Measurements from ENCODE around the gene TCP11L2. TPM values are rescaled to one million over a fixed set of nuclear protein-coding genes. Genes with fewer than 3 reads are reported as not detected.
A peak's percentile ranks its signal among the peaks of the same experiment; 100 is the strongest.
"Not testable (repeated sequence)": the region's sequence is repeated elsewhere in the genome, so short reads cannot be mapped to it uniquely, and the experiment has no call there.

Gene TCP11L2
- polyA plus RNA-seq, 12 donors, result 8.1 to 19.2 (median 13.8) TPM; not detected in 1

DNA sequence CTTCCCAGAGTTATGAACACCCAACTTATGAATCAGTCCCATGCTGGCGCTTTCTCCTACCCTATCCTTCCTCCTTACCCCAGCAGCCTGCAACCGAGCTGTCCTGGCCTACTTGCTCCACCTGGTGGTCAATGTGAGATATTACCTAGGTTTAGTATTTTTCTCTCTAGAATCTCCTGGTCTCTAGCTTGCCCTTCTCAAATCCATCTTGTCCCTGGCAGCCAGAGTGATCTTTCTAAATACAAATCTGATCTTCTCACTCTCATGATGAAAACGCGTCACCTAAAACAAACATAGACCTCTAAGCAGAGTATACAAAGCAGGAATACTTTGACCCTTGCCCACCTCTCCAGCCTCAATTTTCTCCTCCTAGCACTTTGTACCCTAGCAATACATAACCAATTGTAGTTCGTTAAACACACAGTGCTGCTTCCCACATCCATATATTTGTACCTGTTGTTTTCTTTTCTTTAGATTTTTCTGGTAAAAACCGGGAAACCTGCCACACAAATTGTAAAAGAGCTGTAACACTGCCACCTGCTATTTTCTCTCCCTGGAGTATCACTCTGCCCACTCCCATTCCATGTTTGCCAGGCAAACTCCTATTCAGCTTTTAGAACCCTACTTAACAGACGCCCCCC lies 20.0 kb upstream of the TCP11L2 start:
- no peak for DNase-seq

DNA sequence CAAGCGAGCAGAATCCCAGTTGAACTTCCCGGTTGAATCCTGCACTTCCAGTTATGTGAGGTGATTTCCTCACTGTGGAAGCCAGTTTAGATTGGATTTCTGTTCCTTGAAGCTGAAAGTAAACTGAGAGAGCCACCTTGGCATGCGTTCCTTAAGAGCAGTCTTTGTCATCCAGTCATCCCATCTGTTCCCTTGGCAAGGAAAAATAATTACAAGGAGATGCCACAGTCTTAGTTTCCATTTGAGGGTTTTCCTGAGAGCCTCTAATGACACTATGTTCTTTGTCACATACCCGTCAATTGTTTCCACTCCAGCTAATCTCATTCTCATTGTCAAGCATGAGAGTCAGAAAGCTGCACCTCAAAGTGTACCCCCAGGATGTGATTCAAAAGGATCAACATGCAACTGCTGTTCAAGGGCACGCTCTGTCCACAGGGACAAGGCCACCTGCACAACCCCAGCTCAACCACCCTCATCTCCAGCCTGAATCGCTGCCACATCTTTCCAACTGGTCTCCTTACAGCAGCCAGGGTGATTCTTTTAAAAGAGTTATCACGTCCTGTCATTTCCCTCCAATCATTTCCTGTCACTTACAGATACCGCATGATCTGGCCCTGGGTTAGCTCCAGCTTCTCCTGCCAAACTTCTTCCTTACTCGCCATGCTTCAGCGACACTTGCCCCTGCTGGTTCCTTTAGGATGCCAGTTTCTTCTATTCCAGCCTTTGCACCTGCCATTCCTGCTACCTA lies 18.0 kb upstream of the TCP11L2 start:
- no peak for DNase-seq

DNA sequence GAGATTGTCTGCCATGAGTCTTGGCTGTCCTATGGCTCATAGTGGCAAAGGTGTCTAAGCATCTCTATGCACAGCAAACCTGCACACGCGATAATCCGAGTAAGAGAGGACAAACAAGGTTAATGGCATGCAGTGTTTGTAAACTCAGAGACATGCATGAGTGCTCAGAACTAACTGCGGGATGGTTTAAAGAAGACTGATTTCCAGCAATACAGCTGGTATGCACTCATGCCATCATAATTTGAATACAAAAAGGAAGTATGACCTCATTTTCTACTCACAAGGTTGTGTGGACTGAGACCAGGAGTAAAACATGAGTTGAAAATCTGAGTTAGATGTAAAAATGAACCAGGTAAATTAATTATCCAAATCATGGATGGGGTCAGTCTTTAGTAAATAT lies 16.6 kb upstream of the TCP11L2 start:
- DNase-seq, result no peak

DNA sequence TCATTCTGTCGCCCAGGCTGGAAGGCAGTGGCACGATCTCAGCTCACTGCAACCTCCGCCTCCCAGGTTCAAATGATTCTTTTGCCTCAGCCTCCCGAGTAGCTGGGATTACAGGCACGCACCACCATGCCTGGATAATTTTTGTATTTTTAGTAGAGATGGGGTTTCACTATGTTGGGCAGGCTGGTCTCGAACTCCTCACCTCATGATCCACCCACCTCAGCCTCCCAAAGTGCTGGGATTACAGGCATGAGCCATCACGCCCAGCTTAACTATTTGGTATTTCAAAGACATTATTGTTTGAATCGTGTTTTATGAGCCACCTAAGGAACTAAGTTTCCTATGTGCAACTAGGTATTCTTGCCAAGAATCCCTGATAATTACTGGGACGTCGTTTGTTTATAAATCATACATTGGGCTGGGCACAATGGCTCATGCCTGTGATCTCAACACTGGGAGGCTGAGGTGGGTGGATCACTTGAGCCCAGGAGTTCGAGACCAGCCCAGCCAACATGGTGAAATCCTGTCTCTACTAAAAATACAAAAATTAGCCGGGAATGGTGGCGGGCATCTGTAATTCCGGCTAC lies 15.9 kb upstream of the TCP11L2 start:
- not testable (repeated sequence) for DNase-seq

DNA sequence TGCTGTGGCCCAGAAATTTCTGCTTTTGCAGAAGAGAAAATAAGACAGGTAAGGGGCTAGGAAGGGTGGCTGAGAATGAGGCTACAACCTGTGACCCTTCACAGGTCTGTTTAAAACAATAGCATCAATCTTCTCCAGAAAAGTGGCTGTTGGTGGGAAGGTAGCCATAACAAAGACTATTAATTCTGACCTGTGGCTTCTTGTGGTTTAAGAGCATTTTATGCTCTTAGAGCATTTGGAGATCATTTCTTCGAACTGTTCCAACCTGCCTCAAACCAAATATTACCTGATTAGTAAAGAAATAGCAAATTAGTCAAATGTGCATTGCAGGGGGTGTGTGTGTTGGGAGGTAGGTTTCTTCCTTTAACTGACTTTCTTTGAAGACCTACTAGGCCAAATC lies 15.2 kb upstream of the TCP11L2 start:
- no peak for DNase-seq

DNA sequence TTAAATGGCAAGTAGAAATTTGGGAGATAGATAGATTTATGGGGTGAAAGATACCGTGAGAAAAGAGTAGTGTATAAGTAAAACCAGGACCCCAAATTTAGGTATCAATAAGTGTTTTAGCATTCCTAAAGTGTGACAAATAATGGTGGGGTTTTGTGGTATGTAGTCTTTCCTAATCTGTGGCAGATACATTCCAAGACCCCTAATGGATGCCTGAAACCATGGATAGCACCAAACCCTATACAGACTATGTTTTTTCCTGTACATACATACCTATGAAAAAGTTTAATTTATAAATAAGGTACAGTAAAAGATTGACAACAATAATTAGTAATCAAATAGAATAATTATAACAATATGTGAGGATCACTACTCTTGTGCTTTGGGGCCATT lies 14.4 kb upstream of the TCP11L2 start:
- no peak for DNase-seq

DNA sequence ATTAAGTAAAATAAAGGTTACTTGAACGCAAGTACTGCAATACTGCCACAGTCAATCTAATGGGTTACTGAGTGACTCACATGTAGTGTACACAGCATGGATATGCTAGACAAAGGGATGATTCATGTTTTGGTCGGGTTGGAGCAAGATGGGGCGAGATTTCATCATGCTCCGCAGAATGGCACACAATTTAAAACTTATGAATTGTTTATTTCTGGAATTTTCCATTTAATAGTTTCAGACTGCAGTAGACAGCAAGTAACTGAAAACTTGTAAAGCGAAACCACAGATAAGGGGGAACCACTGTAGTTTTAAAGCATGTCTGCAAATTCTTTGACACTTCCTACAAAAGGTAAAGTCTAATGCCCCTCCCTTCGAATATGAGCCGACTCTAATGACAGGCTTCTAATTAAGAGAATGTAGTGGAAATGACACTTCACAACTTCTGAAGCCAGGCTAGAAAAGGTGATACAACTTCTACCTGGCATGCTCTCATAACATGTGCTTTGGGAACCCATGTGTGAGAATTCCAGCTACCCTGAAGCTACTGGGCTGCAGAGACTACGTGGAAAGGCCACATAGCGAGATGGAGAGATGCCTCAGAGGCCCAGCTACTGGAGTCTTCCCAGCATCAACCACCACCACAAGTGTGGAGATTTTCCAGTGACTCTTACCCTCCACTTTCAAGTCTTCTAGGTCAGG lies 13.9 kb upstream of the TCP11L2 start:
- DNase-seq, result no peak

DNA sequence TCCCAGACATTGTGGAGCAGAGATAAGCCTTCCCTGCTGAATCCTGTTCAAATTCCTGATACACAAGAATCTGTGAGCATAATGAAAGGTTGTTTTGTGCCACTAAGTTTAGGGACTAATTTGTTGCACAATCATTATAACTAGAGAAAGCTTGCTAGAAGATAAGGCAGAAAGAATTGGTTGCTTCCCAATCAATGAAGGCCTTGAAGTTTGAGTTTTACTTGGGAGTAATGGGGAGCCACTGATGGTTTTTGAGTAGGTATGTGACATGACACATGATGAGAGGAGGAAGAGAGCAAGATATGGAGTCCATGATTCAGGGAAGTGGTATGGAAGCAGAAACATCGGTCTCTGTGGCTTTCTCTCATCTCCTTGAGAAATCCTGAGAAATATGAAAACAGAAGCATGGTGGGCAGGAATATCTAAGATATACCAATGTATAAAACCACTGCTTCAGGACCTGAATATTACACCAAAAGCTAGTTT lies 13.3 kb upstream of the TCP11L2 start:
- no peak for DNase-seq

DNA sequence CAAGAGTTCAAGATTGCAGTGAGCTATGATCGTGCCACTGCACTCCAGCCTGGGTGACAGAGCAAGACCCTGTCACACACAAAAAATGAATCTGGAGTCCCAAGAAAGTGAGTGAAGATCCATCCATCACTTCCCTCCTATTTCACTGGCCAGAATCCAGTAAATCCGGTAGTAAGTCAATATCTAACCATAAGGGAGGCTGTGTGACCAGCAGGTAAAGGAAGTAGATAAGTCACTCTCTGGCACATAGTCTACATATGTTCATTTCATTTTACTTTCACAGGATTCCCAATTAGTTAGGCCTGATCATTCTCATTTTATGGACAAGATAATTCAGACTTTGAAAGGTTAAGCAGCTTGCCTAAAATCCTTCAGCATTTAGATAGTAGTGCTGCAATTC lies 11.9 kb upstream of the TCP11L2 start:
- no peak for DNase-seq

DNA sequence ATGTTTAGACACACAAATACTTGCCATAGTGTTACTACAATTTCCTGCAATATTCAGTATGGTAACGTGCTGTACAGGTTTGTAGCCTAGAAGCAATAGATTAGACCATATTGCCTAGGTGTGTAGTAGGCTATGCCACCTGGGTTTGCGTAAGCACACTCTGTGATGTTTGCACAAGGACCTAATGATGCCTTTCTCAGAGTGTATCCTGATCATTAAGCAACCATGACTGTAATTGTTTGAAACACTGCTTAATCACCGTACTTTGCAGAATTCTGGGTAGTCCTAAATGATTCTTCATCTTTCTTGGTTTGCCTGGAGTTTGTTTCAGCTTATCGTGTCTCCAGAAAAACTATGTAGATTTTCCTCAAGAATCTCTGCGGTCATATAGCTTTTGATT lies 11.2 kb upstream of the TCP11L2 start:
- DNase-seq, result no peak

DNA sequence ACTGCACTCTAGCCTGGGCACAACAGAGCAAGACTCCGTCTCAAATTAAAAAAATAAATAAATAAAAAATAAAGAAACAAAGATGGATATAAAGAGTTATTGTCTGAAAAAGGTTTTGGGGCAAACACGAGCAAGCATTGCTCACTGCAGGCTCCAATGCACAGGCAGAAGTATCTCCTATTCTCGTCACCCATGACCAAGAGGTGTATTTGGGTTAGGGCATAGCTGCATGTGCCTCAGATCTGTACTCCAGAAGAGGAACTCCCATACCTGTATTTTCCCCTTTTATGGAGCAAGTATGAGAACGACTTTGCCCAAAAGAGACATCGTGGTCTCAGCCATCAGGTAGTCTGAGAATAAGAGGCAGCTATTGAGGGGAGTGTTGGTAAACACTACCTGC lies 10.2 kb upstream of the TCP11L2 start:
- DNase-seq, result no peak

DNA sequence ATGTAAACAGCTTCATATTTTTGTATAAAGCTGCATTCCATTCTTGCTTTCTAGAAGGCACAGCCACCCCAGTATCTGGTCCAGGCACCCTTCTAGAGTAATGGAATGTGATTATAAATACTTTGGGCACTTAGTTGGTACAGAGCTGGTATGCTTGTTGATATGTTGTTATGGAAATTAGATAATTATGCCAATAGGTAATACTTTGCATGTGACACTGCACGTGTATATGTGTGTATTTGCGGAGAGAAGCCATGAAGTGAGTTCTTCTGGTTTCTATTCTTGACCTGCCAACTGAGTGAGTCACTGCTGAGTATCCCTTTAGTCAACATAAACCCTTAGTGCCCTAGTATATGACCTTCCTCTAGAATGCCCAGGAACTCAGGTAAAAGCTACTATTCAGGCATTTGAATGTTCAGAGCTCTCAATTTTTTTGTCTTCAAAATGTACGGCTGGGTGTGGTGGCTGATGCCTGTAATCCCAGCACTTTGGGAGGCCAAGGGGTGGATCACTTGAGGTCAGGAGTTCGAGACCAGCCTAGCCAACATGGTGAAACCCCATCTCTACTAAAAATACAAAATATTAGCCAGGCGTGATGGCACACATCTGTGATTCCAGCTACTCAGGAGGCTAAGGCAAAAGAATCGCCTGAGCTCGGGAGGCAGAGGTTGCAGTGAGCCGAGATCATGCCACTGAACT lies 6.2 kb upstream of the TCP11L2 start:
- DNase-seq, result no peak

DNA sequence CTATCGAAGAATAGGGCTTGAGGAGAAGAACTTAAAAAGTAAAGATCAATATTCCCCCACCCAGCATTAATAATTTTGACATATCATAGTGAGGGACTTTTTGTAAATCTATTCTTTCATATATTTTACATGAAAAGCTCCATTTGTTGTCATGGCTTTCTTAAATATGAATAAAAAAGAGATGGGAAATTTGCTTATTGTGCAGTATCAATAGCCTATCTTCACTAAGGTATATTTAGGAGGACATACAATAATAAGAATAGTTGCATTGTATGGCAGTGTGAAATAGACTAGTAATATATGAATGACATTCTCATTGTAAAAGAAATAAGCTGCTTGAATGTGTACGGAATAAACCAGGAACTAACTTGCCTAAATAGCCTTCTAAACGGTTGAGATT lies 5.5 kb upstream of the TCP11L2 start:
- DNase-seq, result no peak

DNA sequence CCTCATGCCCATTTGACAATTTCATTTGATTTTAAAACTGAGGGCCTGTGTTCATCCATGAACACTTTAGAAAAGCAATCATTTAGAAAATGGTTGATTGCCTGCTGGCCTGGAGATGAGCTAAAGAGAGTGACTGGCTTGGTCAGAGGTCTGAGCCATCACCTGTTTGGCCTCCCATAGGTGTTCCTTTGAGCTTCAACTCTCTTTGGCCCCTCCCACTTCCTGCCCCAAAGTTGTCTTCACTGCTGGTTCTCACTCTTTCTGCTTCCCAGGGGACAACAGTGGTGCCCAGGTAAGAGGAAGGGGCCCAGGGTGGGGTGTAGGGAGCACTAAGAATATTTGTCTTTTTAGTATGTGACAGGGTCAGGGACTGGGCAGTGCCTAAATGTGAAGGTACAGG lies 4.9 kb upstream of the TCP11L2 start:
- DNase-seq, result no peak

DNA sequence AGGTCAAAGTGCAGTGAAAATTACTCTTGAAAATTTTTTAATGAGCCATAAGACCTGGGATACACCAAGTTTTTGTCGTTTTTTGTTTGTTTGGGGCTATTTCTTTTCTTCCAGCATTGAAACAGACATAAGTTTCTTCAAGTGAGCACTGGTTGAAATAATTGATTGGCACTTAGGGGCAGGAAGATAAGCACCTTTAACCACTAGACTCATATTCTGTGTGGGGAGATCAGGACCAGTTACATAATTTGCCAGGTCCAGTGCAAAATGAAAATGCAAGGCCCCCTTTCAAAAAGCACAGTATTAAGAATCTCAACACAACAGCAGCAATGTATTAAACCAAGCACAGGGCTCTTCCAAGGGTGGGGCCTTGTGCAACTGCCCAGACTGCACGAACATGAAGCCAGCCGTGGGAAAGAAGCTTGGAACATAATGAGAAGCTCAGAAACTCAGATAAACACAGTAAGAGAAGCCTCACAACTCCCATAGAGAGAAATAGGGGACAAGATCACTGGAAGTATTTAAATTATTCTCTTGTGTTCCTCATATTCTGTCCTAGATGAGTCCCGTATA lies 3.2 kb upstream of the TCP11L2 start:
- DNase-seq, result no peak

DNA sequence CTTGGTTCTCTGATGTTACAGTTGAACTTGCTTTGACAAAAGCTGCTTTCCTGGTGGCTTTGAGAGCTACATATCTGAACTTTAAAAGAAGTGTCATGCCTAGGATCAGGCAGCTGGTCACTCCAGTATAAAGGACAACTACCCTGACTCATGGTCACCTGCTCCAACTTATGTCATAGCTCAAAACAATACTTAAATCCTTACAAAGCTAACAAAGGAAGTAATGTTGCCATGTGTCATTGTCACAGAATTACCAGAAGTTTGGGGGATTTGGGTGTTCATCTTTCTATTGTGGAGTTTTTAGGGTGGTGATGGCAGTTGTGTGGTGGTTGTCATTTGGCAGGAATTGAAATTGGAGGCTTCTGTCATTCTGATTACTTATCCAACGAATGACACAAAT lies 1.8 kb upstream of the TCP11L2 start:
- DNase-seq, result no peak

DNA sequence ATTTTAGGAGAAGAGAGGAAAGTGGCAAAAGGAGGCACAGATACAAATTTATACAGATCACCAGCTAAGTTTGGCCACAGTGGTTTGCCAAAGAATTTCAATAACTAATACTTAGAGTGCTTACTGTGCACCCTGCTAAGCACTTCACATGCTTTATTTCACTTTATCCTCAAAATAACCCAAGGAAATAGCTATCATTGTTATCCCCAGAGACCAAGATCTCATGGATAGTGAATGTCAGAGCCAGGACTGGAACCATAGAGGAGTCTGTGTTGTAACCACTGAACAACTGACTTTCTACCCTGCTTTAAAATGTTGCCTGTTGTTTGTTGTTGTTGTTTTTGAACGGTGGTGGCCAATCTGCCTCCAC lies 1.3 kb upstream of the TCP11L2 start:
- no peak for DNase-seq

DNA sequence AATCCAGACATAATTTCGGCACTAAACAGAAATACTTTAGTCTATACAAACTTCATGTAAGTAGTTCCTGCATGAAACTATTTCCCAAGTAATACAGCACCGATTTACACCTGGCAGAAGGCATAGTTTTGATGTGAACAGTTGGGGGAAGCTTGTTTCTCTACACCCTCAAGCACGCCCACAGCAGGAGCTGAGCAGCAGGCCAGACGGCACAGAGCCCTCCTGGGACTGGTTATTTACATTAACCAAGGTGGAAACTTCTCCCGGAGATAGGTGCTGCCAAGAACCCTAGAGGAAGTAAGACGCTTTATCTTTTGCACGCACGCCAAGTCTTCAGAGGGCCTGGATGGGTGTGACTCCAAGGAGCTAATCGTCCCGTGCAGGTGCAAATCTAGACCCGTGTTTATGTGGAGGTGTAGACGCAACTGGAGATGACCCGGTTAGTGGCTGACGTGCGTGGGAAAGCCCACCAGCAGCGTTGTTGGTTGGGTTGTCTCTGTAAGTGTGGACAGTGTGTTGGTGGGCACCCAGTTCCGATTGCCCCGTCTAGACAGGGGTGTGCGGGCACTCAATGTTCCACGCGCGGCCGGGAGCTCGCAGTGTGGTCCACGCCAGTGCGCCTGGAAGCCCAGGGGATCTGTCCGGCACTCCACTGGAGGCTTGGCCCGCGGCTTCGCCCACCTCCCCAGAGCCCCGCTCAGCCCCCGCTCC lies 767 bp upstream of the TCP11L2 start:
- DNase-seq, result peak; percentile 41

DNA sequence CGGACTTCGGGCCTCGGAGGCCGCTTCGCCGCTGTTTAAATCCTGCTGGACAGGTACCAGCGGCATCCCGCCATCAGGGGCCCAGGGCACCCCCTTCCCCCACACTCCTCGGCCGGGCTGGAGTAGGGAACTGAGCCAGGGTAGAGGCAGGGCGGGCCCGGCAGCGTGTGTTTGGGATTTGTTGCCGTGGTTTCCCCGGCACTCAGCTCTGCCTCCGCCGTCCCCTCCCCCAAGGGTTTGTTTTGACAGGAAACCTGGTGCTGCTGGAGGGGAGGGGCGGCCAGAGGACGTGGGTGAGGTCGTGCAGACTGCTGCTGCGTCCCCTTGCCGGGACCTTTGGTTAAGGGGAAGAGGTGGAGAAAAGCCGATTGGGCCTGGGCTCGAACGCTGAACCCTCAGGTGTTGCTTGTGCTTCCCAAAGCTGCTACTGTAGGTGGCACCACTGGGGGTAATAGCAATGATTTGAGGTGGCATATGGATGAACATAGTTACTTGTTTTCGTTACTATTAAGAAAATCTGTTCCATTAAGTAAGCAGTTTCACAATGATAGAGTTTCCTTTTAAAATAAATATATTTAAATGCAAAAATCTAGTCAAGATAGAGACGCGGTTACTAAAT lies 778 bp downstream of the TCP11L2 start:
- peak; percentile 87 for DNase-seq

DNA sequence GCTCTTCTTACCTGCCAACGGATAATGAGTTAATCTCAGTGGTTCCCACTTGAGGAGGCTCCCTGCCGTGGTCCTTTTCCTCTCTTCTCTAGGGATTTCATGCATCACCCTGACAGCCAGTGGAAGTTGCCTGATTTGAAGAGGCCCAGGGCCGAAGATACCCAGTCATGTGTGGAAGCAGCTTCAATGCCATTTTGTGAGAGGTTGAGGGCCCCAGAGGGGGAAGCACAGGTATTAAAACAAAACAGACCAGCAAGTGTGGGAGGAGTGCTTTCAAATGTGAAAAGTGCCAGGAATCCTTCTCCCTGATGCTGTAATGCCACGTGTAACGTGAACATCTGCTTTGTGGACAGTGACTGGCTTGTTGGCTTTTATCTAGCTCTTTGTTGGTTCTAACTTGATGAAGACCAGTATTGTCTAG lies 1.5 kb downstream of the TCP11L2 start:
- peak; percentile 36 for DNase-seq

DNA sequence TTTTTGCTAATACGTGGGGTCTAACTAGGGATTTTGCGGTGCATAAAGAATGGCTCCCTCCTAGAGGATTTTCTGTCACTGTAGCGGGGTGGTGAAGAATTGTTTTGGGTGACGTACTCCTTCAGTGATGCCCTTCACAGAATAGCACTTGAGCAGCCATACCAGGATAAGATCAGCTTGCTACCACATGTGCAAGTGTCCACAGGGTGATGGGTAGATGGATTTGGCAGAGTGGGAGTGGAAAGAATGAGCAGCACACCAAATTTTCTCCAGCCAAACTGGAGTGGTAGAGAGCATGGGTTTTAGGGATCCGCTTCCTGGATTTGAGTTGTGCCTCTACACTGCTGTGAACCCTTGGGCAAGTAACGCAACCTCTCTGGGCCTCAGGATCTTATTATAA lies 2.3 kb downstream of the TCP11L2 start:
- no peak for DNase-seq

Measured in muscle of arm (tissue), 12 donors.